Esophagus (tissue), 2 donors: ENCODE results near the gene ZRANB2. TPM values are rescaled to one million over a fixed set of nuclear protein-coding genes. Genes with fewer than 3 reads are reported as not detected.

Source experiments
- H3K27ac ChIP-seq, 2 donors: one replicate each; pipeline ENCODE4 v1.5.1; 2013; ENCODE audit warnings: low read depth in 2 of 2, mild to moderate bottlenecking in 2 of 2, inconsistent platforms in 1 of 2, low read length in 1 of 2, moderate library complexity in 1 of 2
- H3K27me3 ChIP-seq, 2 donors: one replicate each; pipeline ENCODE4 v1.6.1; 2013; ENCODE audit warnings: low read length in 2 of 2, control low read depth in 1 of 2, mild to moderate bottlenecking in 1 of 2; ENCODE audit not compliant: insufficient read depth in 2 of 2, control insufficient read depth in 1 of 2
- H3K36me3 ChIP-seq, 2 donors: one replicate each; pipeline ENCODE4 v1.6.1; 2013; ENCODE audit warnings: low read length in 1 of 2; ENCODE audit not compliant: control insufficient read depth in 2 of 2, insufficient read depth in 2 of 2
- H3K4me1 ChIP-seq, 2 donors: one replicate each; pipeline ENCODE4 v1.6.1; 2013; ENCODE audit warnings: low read length in 1 of 2; ENCODE audit not compliant: control insufficient read depth in 2 of 2, insufficient read depth in 2 of 2
- H3K4me3 ChIP-seq, 2 donors: one replicate each; pipeline ENCODE4 v1.5.1; 2013; ENCODE audit warnings: low read length in 2 of 2, mild to moderate bottlenecking in 2 of 2, low read depth in 1 of 2, moderate library complexity in 1 of 2
- H3K9me3 ChIP-seq, 2 donors: one replicate each; pipeline ENCODE4 v1.6.1; 2013; ENCODE audit warnings: mild to moderate bottlenecking in 2 of 2, low read depth in 1 of 2, low read length in 1 of 2, moderate library complexity in 1 of 2; ENCODE audit not compliant: control insufficient read depth in 2 of 2, insufficient read depth in 1 of 2
- WGBS, 2 donors: extraction: QIAGEN DNeasy Blood & Tissue Kit; methylation state at CpG; one replicate each; pipeline ENCODE4 v1.1.7; 2013; 5-methylcytosine and 5-hydroxymethylcytosine counted together
- polyA plus RNA-seq, 2 donors: library from polyadenylated mRNA; stranded (reverse); fragments of 200-250 nt; gene quantifications; one replicate each; pipeline ENCODE4 v1.2.3, GENCODE V29; 2013
- donor health status: healthy with polysubstance abuse.
- donor health status: Bipolar disorder and iron deficiency.

The ZRANB2 gene
- polyA plus RNA-seq, 2 donors = 26.6 to 29.5 TPM

GRCh38 chr1:71037829-71038620 lies 42.8 kb downstream of the ZRANB2 start:
- Histone ChIP-seq H3K4me1 (no peaks in the 10 kb centered on the region), H3K4me3 (no peak overlapping the region), H3K9me3 (no peaks in the 10 kb centered on the region), H3K27ac (no peak overlapping the region), H3K36me3 (no peaks in the 10 kb centered on the region), H3K27me3 (no peaks in the 10 kb centered on the region)
- 66 to 76% methylated on average over 2 of the region's 2 CpGs for WGBS, 2 donors

- Histone ChIP-seq H3K27ac (no peak overlapping the region), H3K27me3 (no peaks in the 10 kb centered on the region), H3K4me3 (no peak overlapping the region), H3K4me1 (no peaks in the 10 kb centered on the region), H3K9me3 (no peaks in the 10 kb centered on the region), H3K36me3 (no peaks in the 10 kb centered on the region)
- 92 to 96% methylated on average over 9 of the region's 9 CpGs for WGBS, 2 donors
Measured at GRCh38 chr1:71037066-71037465, 43.8 kb downstream of the ZRANB2 start.

GRCh38 chr1:71033136-71033535 lies 47.7 kb downstream of the ZRANB2 start:
- WGBS, 2 donors = 81 to 92% methylated on average over 1 of the region's 1 CpG
- Histone ChIP-seq H3K9me3 (no peaks in the 10 kb centered on the region), H3K27me3 (no peaks in the 10 kb centered on the region), H3K4me1 (no peaks in the 10 kb centered on the region), H3K4me3 (no peak overlapping the region), H3K27ac (no peak overlapping the region), H3K36me3 (no peaks in the 10 kb centered on the region)

GRCh38 chr1:71031426-71031825 lies 49.4 kb downstream of the ZRANB2 start:
- Histone ChIP-seq H3K27ac (no peak overlapping the region), H3K36me3 (no peaks in the 10 kb centered on the region), H3K4me3 (no peak overlapping the region), H3K9me3 (no peaks in the 10 kb centered on the region), H3K4me1 (no peaks in the 10 kb centered on the region), H3K27me3 (no peaks in the 10 kb centered on the region)

- Histone ChIP-seq H3K36me3 (no peaks in the 10 kb centered on the region), H3K27ac (no peak overlapping the region), H3K9me3 (no peaks in the 10 kb centered on the region), H3K4me1 (no peaks in the 10 kb centered on the region), H3K27me3 (no peaks in the 10 kb centered on the region), H3K4me3 (no peak overlapping the region)
- WGBS, 2 donors = 44 to 67% methylated on average over 1 of the region's 1 CpG
Measured at GRCh38 chr1:71030026-71030425, 50.8 kb downstream of the ZRANB2 start.

GRCh38 chr1:71028981-71029380 lies 51.9 kb downstream of the ZRANB2 start:
- no peaks in the 10 kb centered on the region for H3K36me3 ChIP-seq
- no peak overlapping the region for H3K27ac ChIP-seq
- no peak overlapping the region for H3K4me3 ChIP-seq
- no peaks in the 10 kb centered on the region for H3K27me3 ChIP-seq
- H3K9me3 ChIP-seq = no peaks in the 10 kb centered on the region
- 72 to 80% methylated on average over 1 of the region's 1 CpG for WGBS, 2 donors
- H3K4me1 ChIP-seq = no peaks in the 10 kb centered on the region

GRCh38 chr1:71027991-71028390 lies 52.8 kb downstream of the ZRANB2 start:
- Histone ChIP-seq H3K27ac (no peak overlapping the region), H3K4me3 (no peak overlapping the region), H3K27me3 (no peaks in the 10 kb centered on the region), H3K36me3 (no peaks in the 10 kb centered on the region), H3K4me1 (no peaks in the 10 kb centered on the region), H3K9me3 (no peaks in the 10 kb centered on the region)
- WGBS, 2 donors = 84 to 85% methylated on average over 7 of the region's 7 CpGs

- 78 to 82% methylated on average over 4 of the region's 4 CpGs for WGBS, 2 donors
Measured at GRCh38 chr1:71026093-71026492, 54.7 kb downstream of the ZRANB2 start.

GRCh38 chr1:71023515-71023914 lies 57.3 kb downstream of the ZRANB2 start:
- WGBS, 2 donors = 74 to 80% methylated on average over 4 of the region's 4 CpGs
- no peak overlapping the region for H3K4me3 ChIP-seq
- H3K9me3 ChIP-seq = no peaks in the 10 kb centered on the region
- no peaks in the 10 kb centered on the region for H3K36me3 ChIP-seq
- no peak overlapping the region for H3K27ac ChIP-seq
- H3K27me3 ChIP-seq = no peaks in the 10 kb centered on the region
- H3K4me1 ChIP-seq = no peaks in the 10 kb centered on the region

More at GRCh38 chr1:71026093-71026492, 54.7 kb downstream of the ZRANB2 start:
- H3K4me3 ChIP-seq = no peak overlapping the region
- no peak overlapping the region for H3K27ac ChIP-seq
- H3K4me1 ChIP-seq = no peaks in the 10 kb centered on the region
- H3K27me3 ChIP-seq = no peaks in the 10 kb centered on the region
- H3K36me3 ChIP-seq = no peaks in the 10 kb centered on the region
- no peaks in the 10 kb centered on the region for H3K9me3 ChIP-seq
